Breast epithelium (tissue), 3 donors: Measurements from ENCODE around the gene GREM1.

Experiments
- POLR2A ChIP-seq: fragments of 450-650 bp; IDR thresholded peaks from one replicate; pipeline ENCODE4 v1.6.1; 2016; ENCODE audit warnings: antibody characterized with exemption, mild to moderate bottlenecking, moderate library complexity
- POLR2AphosphoS5 ChIP-seq, 3 donors: sonication (generic); formaldehyde crosslinking; IDR thresholded peaks; one replicate each; pipeline ENCODE4 v1.6.1; 2017; ENCODE audit warnings: antibody characterized with exemption in 3 of 3
- TF ChIP-seq, protein P1 (sequence below), 3 donors: fragments of 450-650 bp; IDR thresholded peaks; one replicate each; pipeline ENCODE4 v1.5.1; 2016 to 2017; ENCODE audit warnings: antibody characterized with exemption in 3 of 3, mild to moderate bottlenecking in 3 of 3, moderate library complexity in 3 of 3

DNA sequence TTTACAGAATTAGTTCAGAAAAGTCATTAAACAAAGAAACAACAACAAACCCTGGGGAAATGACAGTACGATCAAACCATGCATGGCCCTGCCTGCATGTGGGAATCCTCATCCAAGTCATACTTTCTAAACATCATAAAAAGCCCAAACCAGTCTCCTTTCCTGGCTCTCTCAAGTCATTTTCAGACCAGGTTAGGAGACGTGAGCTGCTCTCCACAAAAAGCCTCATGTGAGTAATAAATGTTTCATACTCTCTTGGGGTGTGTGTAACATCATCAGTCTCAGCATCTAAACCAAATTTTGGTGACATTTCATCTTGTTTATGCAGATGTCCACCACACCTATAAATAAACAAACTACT is 18.9 kb downstream of the GREM1 start:
- TF ChIP-seq POLR2AphosphoS5 (IDR thresholded peaks at IDR 0.05) (no peak), POLR2A (no peak)
- TF ChIP-seq, protein P1, sequence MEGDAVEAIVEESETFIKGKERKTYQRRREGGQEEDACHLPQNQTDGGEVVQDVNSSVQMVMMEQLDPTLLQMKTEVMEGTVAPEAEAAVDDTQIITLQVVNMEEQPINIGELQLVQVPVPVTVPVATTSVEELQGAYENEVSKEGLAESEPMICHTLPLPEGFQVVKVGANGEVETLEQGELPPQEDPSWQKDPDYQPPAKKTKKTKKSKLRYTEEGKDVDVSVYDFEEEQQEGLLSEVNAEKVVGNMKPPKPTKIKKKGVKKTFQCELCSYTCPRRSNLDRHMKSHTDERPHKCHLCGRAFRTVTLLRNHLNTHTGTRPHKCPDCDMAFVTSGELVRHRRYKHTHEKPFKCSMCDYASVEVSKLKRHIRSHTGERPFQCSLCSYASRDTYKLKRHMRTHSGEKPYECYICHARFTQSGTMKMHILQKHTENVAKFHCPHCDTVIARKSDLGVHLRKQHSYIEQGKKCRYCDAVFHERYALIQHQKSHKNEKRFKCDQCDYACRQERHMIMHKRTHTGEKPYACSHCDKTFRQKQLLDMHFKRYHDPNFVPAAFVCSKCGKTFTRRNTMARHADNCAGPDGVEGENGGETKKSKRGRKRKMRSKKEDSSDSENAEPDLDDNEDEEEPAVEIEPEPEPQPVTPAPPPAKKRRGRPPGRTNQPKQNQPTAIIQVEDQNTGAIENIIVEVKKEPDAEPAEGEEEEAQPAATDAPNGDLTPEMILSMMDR (IDR thresholded peaks at IDR 0.05) = no peak
